Stimulated activated CD8-positive, alpha-beta memory T cell treated with anti-CD3 and anti-CD28 coated beads, Interleukin-7, amount 100 ng/mL, for 1 hour (primary cell): ENCODE data around the gene PLPP4.

Experiments used
- DNase-seq, 2 donors: peaks; one replicate each; pipeline ENCODE4 v3.0.0-alpha.2; 2020; ENCODE audit warnings: low read depth in 2 of 2

The PLPP4 gene

GRCh38 chr10:120578134-120578533 lies 121.1 kb downstream of the PLPP4 start:
- no peak for DNase-seq

DNA sequence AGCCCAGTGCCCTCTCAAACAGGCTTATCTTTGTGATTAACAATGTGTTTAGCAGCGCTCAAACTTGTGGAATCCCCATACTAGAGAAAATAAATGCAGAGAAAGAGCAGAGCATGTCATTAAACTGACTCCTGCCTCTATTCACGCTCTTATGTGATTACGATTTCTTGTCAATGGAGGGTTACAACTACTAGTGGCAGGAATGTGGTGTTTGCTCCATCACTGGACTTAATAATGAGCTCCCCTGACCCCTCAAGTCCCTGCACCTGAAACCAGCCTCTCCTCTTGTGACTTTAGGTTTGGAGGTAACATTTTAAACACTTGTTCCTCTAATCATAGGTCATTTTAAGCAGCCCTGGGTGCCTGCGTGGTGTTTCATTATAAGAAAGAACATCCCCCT lies 121.9 kb downstream of the PLPP4 start:
- DNase-seq: no peak

DNA sequence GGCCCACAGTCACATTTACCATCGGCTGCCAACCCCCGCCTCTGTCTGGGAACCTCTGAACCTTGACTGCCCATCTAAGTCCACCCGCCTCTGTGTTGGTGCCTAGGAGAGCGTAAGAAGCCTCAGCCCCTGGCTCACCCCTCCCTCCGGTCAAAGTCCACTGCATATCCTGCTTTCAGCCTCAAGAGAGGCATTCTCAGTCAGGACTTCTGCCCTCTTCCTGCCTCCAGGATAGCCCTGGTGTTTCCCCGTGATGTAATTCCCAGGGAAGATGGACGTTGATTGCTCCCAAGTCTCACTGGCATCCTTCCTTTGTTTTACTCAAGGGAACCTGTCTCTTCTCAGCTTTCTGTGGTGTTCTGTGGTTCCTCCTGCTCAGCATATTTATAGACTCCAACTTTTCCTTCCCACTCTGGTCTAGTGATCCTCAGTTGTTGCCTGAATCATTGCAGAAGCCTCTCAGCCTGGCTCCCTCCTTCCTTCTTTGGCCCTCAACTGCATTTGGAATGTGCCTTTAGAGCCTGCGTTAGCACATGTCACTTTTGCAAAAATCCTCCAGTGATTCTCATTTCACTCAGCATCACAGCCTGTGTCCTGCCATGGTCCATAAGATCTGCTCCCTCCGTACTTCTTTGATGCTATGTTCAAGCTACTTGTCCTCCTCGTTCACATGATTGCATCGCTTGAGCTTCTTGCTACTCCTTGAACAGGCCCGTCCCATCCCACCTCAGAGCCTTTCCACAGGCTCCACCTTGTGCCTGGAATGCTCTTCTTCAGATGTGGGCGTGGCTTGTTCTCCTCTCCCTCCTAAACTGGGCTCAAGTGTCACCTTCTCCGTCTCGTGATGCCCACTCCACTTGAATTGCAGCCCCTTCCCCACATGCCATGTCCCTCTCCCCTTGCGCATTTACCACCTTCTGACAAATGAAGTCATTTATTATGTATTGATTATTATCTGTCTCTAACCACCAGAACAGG lies 124.2 kb downstream of the PLPP4 start:
- DNase-seq: no peak

- DNase-seq: no peak
These were observed 125.7 kb downstream of the PLPP4 start for GRCh38 chr10:120582753-120583152.

DNA sequence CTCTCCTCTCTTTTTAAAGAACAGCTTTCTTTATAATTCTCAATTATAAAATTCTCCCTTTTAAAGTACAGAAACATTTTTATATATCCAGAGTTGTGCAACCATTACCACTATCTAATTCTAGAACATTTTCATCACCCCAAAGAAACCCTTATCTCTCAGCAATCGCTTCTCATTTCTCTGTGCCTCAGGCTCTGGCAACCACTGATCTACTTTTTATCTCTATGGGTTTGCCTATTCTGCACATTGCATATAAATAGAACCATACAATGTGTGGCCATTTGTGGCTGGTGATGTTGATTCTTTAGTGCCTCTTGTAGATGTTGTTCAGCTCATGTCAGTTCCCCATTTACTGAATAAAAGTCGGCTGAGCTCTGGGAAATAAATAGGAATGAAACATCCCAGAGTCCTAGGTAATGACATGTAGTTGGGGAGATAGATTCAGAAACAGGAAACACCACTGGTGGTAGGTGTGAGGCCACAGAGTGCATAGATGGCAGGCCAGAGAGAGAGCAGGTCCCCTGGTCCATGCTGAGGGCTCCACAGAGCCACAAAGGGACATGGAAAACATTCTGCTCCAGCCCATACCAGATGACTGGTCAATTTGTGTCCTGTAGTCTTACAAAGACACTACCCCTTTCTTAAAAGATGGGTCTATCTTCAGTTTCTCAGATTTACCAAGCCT lies 126.5 kb downstream of the PLPP4 start:
- DNase-seq: no peak

DNA sequence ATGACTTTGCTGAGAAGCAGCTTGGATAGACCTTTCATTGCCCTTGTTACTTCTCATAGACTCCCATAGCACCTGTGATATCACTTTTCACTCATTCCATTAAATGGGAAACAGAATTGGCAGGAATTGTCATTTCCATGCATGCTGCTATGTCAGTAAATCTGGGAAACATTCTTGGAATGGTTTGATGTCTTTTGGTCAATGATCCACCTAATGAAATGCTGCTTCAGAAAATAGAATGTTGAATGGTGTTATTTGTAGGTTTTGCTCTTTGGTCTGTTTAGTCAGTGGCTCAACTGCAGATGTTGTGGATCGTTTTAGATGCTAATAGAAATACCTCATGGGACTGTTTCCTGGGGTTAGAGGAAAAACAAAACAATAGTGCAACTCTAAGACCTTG lies 127.8 kb downstream of the PLPP4 start:
- DNase-seq: no peak

DNA sequence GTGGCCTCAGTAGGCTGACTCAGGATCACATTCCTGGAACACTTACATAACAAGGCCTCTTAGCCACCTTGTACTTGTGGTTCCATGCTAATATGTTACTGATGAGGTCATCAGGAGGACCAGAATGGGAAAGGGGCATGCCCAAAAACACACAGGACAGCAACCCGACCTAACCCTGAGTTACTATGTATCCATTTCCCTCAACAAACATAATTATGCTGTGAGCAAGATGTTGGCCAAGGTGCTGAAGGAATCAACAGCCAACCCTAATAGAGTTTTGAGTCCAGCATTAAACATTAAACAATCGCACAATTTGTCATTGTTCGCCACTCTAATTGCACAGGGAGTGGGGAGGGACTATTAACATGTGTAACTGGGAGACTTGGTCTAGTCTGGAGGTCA lies 129.4 kb downstream of the PLPP4 start:
- no peak for DNase-seq

GRCh38 chr10:120587061-120587460 lies 130.0 kb downstream of the PLPP4 start:
- no peak for DNase-seq

GRCh38 chr10:120588311-120588710 lies 131.3 kb downstream of the PLPP4 start:
- no peak for DNase-seq

DNA sequence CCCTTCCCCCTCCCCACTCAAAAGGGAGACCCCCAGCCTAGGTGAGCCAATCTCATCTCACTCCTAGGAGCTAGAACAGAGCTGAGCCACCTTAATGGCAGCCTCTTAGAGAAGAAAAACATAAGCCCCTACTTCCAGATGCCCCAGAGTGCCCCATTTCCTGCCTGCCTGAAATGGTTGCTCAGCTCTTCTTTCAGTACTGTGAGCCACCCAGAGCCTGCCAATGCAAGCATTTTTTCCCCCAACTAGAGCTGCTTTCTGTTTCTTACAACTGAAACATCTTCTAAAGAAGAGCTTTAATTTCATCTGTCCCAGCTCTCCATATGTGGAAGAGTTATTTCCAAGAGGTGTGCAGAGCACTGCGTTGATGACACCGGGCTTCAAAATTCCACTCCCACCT lies 136.7 kb downstream of the PLPP4 start:
- no peak for DNase-seq

- DNase-seq: no peak
These were observed 140.9 kb downstream of the PLPP4 start for GRCh38 chr10:120597902-120598301.

DNA sequence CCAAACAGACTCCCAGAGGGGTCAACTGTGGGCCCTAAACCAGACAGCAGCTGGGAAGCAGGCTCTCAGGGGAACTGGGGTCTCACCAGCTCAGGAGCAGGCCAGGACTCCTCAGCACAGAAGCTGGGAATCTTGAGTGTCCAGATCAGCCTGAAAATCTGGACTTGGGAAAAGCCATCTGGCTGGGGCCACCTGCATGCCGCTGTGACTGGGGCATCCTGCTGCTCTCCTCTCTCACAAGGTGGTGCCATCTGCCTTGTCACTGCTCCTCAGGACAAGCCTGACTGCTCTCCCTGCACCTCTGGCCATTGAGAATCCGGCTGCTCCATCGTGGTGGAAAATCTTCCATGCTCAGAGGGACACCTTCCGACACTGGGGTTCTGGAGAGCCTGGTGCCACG lies 141.4 kb downstream of the PLPP4 start:
- no peak for DNase-seq

DNA sequence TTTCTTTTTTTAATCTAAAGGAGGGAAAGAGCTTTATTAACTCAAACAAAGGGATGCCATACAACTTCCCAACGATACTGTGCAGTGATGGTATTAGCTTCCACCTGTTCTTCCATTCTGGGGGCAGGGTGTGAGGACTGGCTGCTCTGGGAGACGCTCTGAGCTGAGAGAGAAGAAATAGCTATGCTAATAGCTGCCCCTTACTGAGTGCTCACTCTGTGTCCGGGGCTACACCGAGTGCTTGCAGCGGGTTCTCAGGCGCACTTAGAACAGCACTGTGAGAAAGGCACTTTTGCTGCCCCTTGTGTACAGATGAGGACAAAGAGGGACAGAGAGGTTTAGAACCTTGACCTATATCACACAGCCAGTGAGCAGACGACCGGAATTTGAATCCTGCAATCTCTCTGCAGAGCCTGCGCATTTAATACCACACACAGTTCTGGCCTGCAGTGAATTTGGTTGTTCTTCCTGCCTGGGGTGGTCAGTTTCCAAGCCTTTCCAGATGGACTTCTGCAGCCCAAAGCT lies 142.2 kb downstream of the PLPP4 start:
- no peak for DNase-seq

GRCh38 chr10:120600871-120601649 lies 144.0 kb downstream of the PLPP4 start:
- no peak for DNase-seq

- DNase-seq: no peak
These were observed 145.0 kb downstream of the PLPP4 start for GRCh38 chr10:120601999-120602398.

DNA sequence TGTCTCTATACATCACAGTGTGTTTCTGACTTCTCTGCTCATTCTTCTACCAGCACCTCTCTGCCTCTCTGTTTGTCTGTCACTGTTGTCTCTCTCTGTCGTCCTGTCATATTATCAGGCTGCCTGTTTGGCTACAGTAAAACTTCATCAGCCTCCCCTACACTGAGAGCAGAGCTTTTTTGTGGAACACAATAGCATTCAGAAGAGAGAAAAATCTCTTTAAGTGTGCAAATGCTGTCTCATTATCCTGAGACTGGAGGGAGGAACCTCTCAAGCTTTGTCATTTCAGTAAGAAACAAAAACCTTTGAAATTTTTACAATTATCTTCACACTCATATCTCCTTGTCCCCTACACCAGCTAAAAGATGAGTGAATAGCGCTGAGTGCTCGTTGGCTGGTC lies 148.4 kb downstream of the PLPP4 start:
- no peak for DNase-seq

- DNase-seq: no peak
These were observed 149.2 kb downstream of the PLPP4 start for GRCh38 chr10:120606051-120606764.

- DNase-seq: no peak
These were observed 150.1 kb downstream of the PLPP4 start for GRCh38 chr10:120607016-120607709.

GRCh38 chr10:120607710-120608703 lies 151.0 kb downstream of the PLPP4 start:
- DNase-seq: no peak
